Liver (tissue), 10 donors: ENCODE results near the gene NLRP6. TPM values are rescaled to one million over a fixed set of nuclear protein-coding genes. Genes with fewer than 3 reads are reported as not detected.

Experiments
- DNase-seq: peaks from one replicate; pipeline ENCODE4 v3.0.0-alpha.2; 2017; ENCODE audit warnings: low spot score
- H3K27ac ChIP-seq, 2 donors: one replicate each; pipeline ENCODE4 v1.7.0; 2013; ENCODE audit warnings: inconsistent platforms in 2 of 2, low read length in 2 of 2, control low read depth in 1 of 2, low read depth in 1 of 2, mild to moderate bottlenecking in 1 of 2
- H3K27me3 ChIP-seq, 4 donors: one replicate each; pipeline versions ENCODE4 v1.6.1 to v1.7.0; 2013; ENCODE audit warnings: low read length in 3 of 4, inconsistent platforms in 1 of 4, mild to moderate bottlenecking in 1 of 4, moderate library complexity in 1 of 4; ENCODE audit not compliant: control insufficient read depth in 4 of 4, insufficient read depth in 4 of 4
- H3K36me3 ChIP-seq, 4 donors: one replicate each; pipeline versions ENCODE4 v1.6.1 to v1.7.0; 2013; ENCODE audit warnings: low read length in 3 of 4, mild to moderate bottlenecking in 3 of 4, low read depth in 1 of 4, moderate library complexity in 1 of 4; ENCODE audit not compliant: control insufficient read depth in 4 of 4, insufficient read depth in 3 of 4
- H3K4me1 ChIP-seq, 4 donors: one replicate each; pipeline versions ENCODE4 v1.6.1 to v1.7.0; 2013; ENCODE audit warnings: low read length in 3 of 4, mild to moderate bottlenecking in 3 of 4, moderate library complexity in 1 of 4; ENCODE audit not compliant: control insufficient read depth in 4 of 4, insufficient read depth in 4 of 4
- H3K4me3 ChIP-seq, 3 donors: one replicate each; pipeline versions ENCODE4 v1.6.1 to v1.7.0; 2013; ENCODE audit warnings: low read length in 3 of 3, control low read depth in 1 of 3, low read depth in 1 of 3, mild to moderate bottlenecking in 1 of 3
- H3K9ac ChIP-seq, 2 donors: one replicate each; pipeline ENCODE4 v1.7.0; 2013; ENCODE audit warnings: low read length in 2 of 2, mild to moderate bottlenecking in 2 of 2, moderate library complexity in 2 of 2, control low read depth in 1 of 2, low read depth in 1 of 2
- H3K9me3 ChIP-seq, 4 donors: one replicate each; pipeline versions ENCODE4 v1.6.1 to v1.7.0; 2013; ENCODE audit warnings: low read length in 3 of 4; ENCODE audit not compliant: control insufficient read depth in 4 of 4
- EGR1 ChIP-seq, 2 donors: IDR thresholded peaks; 2 replicates each; pipeline ENCODE4 v1.6.1; 2016 to 2018; ENCODE audit warnings: antibody characterized with exemption in 2 of 2, low read depth in 2 of 2
- FOXA1 ChIP-seq: IDR thresholded peaks from 2 replicates; pipeline ENCODE4 v1.6.1; 2016; ENCODE audit warnings: antibody characterized with exemption
- FOXA2 ChIP-seq: IDR thresholded peaks from 2 replicates; pipeline ENCODE4 v1.6.1; 2016; ENCODE audit warnings: antibody characterized with exemption
- GABPA ChIP-seq, 2 donors: IDR thresholded peaks in 1 of 2; conservative IDR thresholded peaks in 1 of 2; 2 replicates each; pipeline ENCODE4 v1.6.1; 2016; ENCODE audit warnings: antibody characterized with exemption in 2 of 2, mild to moderate bottlenecking in 1 of 2, moderate library complexity in 1 of 2
- HNF4A ChIP-seq, 2 donors: conservative IDR thresholded peaks; 2 replicates each; pipeline ENCODE4 v1.6.1; 2016; ENCODE audit warnings: antibody characterized with exemption in 2 of 2, mild to moderate bottlenecking in 2 of 2
- HNF4G ChIP-seq: IDR thresholded peaks from 2 replicates; pipeline ENCODE4 v1.6.1; 2016; ENCODE audit warnings: antibody characterized with exemption
- JUND ChIP-seq, 2 donors: IDR thresholded peaks; 2 replicates each; pipeline ENCODE4 v1.6.1; 2016; ENCODE audit warnings: antibody characterized with exemption in 2 of 2
- NR2F2 ChIP-seq: IDR thresholded peaks from 2 replicates; pipeline ENCODE4 v1.6.1; 2016; ENCODE audit warnings: antibody characterized with exemption
- RAD21 ChIP-seq, 2 donors: IDR thresholded peaks; 2 replicates each; pipeline ENCODE4 v1.6.1; 2016; ENCODE audit warnings: antibody characterized with exemption in 2 of 2, mild to moderate bottlenecking in 2 of 2
- REST ChIP-seq: IDR thresholded peaks from 2 replicates; pipeline ENCODE4 v1.6.1; 2016; ENCODE audit warnings: antibody characterized with exemption, mild to moderate bottlenecking
- RXRA ChIP-seq, 2 donors: IDR thresholded peaks; 2 replicates each; pipeline ENCODE4 v1.6.1; 2017 to 2018; ENCODE audit warnings: antibody characterized with exemption in 2 of 2, mild to moderate bottlenecking in 1 of 2
- SP1 ChIP-seq: IDR thresholded peaks from 2 replicates; pipeline ENCODE4 v1.6.1; 2018; ENCODE audit warnings: antibody characterized with exemption, mild to moderate bottlenecking
- TAF1 ChIP-seq: conservative IDR thresholded peaks from 2 replicates; pipeline ENCODE4 v1.6.1; 2016; ENCODE audit warnings: antibody characterized with exemption, mild to moderate bottlenecking
- YY1 ChIP-seq: IDR thresholded peaks from 2 replicates; pipeline ENCODE4 v1.6.1; 2016; ENCODE audit warnings: antibody characterized with exemption, mild to moderate bottlenecking
- ZBTB33 ChIP-seq: IDR thresholded peaks from 2 replicates; pipeline ENCODE4 v1.6.1; 2016; ENCODE audit warnings: antibody characterized with exemption
- WGBS: extraction: QIAGEN DNeasy Blood & Tissue Kit; methylation state at CpG from one replicate; pipeline ENCODE4 v1.1.7; 2013; 5-methylcytosine and 5-hydroxymethylcytosine counted together
- polyA plus RNA-seq, 2 donors: library from polyadenylated mRNA; stranded (reverse) in 1 of 2; unstranded in 1 of 2; fragments of 200-250 nt in 1 of 2; fragments of >200 nt in 1 of 2; fragmentation: Nextera tagmentation in 1 of 2; extraction: Ambion mirVana in 1 of 2; gene quantifications; one replicate each; pipeline versions ENCODE4 v1.2.1 to v1.2.3, GENCODE V29; 2013 to 2015
- small RNA-seq: library from RNA; depleted of rRNA; stranded (forward); fragments of <200 nt; gene quantifications from one replicate; pipeline ENCODE3, GENCODE V24; 2014
- total RNA-seq, 2 donors: library from RNA; depleted of rRNA; stranded (reverse); fragments of >200 nt; gene quantifications; one replicate each; pipeline ENCODE4 v1.2.3, GENCODE V29; 2014
- TF ChIP-seq, protein P1 (sequence below): fragments of 150-350 bp; IDR thresholded peaks from 2 replicates; pipeline ENCODE4 v1.5.1; 2017; ENCODE audit warnings: improper control_type of control experiment, low read depth, low read length; ENCODE audit not compliant: missing input control
- TF ChIP-seq, protein P2 (sequence below): IDR thresholded peaks from 2 replicates; pipeline ENCODE4 v1.6.1; 2016; ENCODE audit warnings: antibody characterized with exemption
- TF ChIP-seq, protein P3 (sequence below): IDR thresholded peaks from 2 replicates; pipeline ENCODE4 v1.6.1; 2016; ENCODE audit warnings: antibody characterized with exemption
- donor health status: healthy.
- donor health status: healthy.
- donor health status: healthy.
- donor health status: healthy.
- donor health status: healthy.

Gene NLRP6
- total and polyA plus RNA-seq, 4 donors, result 0.05 to 5.7 (median 0.97) TPM

- no peak for DNase-seq
- Histone ChIP-seq H3K27ac (peak overlapping the region in 1 of 2 donors; percentile 31), H3K36me3 (no peaks in the 10 kb centered on the region), H3K4me3 (no peak overlapping the region), H3K27me3 (no peaks in the 10 kb centered on the region), H3K4me1 (peaks cover 0 to 3% (median 1%) of the 10 kb centered on the region in 4 donors), H3K9ac (no peak overlapping the region), H3K9me3 (no peaks in the 10 kb centered on the region)
- WGBS, result 80% methylated on average over 25 of the region's 25 CpGs
- TF ChIP-seq, protein P1, sequence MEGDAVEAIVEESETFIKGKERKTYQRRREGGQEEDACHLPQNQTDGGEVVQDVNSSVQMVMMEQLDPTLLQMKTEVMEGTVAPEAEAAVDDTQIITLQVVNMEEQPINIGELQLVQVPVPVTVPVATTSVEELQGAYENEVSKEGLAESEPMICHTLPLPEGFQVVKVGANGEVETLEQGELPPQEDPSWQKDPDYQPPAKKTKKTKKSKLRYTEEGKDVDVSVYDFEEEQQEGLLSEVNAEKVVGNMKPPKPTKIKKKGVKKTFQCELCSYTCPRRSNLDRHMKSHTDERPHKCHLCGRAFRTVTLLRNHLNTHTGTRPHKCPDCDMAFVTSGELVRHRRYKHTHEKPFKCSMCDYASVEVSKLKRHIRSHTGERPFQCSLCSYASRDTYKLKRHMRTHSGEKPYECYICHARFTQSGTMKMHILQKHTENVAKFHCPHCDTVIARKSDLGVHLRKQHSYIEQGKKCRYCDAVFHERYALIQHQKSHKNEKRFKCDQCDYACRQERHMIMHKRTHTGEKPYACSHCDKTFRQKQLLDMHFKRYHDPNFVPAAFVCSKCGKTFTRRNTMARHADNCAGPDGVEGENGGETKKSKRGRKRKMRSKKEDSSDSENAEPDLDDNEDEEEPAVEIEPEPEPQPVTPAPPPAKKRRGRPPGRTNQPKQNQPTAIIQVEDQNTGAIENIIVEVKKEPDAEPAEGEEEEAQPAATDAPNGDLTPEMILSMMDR, result no peak
- TF ChIP-seq EGR1 (IDR thresholded peaks at IDR 0.05; ENCODE audit: low read depth in 2 of 2), result no peak
- TF ChIP-seq GABPA (IDR thresholded peaks at IDR 0.05 in 1 of 2, conservative IDR thresholded peaks at IDR 0.05 in 1 of 2), result no peak
- no peak for TF ChIP-seq JUND (IDR thresholded peaks at IDR 0.05)
- no peak for TF ChIP-seq RXRA (IDR thresholded peaks at IDR 0.05)
- TF ChIP-seq TAF1, result no peak
- TF ChIP-seq SP1, result no peak
- TF ChIP-seq RAD21 (IDR thresholded peaks at IDR 0.05), result no peak
- no peak for TF ChIP-seq FOXA2
- no peak for TF ChIP-seq HNF4A (conservative IDR thresholded peaks at IDR 0.05)
- TF ChIP-seq REST, result no peak
- no peak for TF ChIP-seq FOXA1
- TF ChIP-seq, protein P2, sequence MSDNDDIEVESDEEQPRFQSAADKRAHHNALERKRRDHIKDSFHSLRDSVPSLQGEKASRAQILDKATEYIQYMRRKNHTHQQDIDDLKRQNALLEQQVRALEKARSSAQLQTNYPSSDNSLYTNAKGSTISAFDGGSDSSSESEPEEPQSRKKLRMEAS, result no peak
- TF ChIP-seq NR2F2, result no peak
- TF ChIP-seq ZBTB33, result no peak
- TF ChIP-seq, protein P3, sequence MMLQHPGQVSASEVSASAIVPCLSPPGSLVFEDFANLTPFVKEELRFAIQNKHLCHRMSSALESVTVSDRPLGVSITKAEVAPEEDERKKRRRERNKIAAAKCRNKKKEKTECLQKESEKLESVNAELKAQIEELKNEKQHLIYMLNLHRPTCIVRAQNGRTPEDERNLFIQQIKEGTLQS, result no peak
- TF ChIP-seq YY1, result no peak
- no peak for TF ChIP-seq HNF4G
Measured at GRCh38 chr11:334264-334994, 56.2 kb downstream of the NLRP6 start.

Small RNAs within 50 kb of the gene (small RNA-seq; reads per million reads assigned to genes)
- not detected for gene AC136475.6

Other genes with a start within 250 kb of the NLRP6 start
- not detected for gene SCGB1C1, start 85.3 kb upstream of the NLRP6 start, total RNA-seq
- not detected for gene SCGB1C1, start 85.3 kb upstream of the NLRP6 start, polyA plus RNA-seq
- 10 to 100 TPM in 1 of 2 donors, 1 to 10 TPM in 1; 7.6 to 23.3 TPM for gene BET1L, start 71.0 kb upstream of the NLRP6 start, total RNA-seq
- 10 to 100 TPM; 23.5 to 32.6 TPM for gene BET1L, start 71.0 kb upstream of the NLRP6 start, polyA plus RNA-seq
- 10 to 100 TPM; 36.7 to 49.6 TPM for gene RIC8A, start 70.7 kb upstream of the NLRP6 start, total RNA-seq
- gene RIC8A, start 70.7 kb upstream of the NLRP6 start, polyA plus RNA-seq, result 10 to 100 TPM; 12.5 to 32.4 TPM
- 10 to 100 TPM in 1 of 2 donors, 1 to 10 TPM in 1; 9.9 to 13.7 TPM for gene SIRT3, start 42.1 kb upstream of the NLRP6 start, total RNA-seq
- gene SIRT3, start 42.1 kb upstream of the NLRP6 start, polyA plus RNA-seq, result 10 to 100 TPM; 15.4 to 17.1 TPM
- 10 to 100 TPM; 50.8 to 56.7 TPM for gene PSMD13, start 41.4 kb upstream of the NLRP6 start, total RNA-seq
- 10 to 100 TPM; 48.8 to 54.7 TPM for gene PSMD13, start 41.4 kb upstream of the NLRP6 start, polyA plus RNA-seq
- 10 to 100 TPM in 1 of 2 donors, 1 to 10 TPM in 1; 1.3 to 11.4 TPM for gene PGGHG, start 10.7 kb downstream of the NLRP6 start, total RNA-seq
- gene PGGHG, start 10.7 kb downstream of the NLRP6 start, polyA plus RNA-seq, result 1 to 10 TPM; 5.4 to 9.6 TPM
- not detected for gene IFITM5, start 21.1 kb downstream of the NLRP6 start, total RNA-seq
- not detected for gene IFITM5, start 21.1 kb downstream of the NLRP6 start, polyA plus RNA-seq
- 10 to 100 TPM in 1 of 2 donors, 1 to 10 TPM in 1; 8.5 to 49.0 TPM for gene IFITM2, start 29.4 kb downstream of the NLRP6 start, total RNA-seq
- gene IFITM2, start 29.4 kb downstream of the NLRP6 start, polyA plus RNA-seq, result 1,000 to 10,000 TPM in 1 of 2 donors, 100 to 1,000 TPM in 1; 759 to 1,441 TPM
- gene IFITM1, start 35.6 kb downstream of the NLRP6 start, total RNA-seq, result 10 to 100 TPM; 12.6 to 37.4 TPM
- 100 to 1,000 TPM in 1 of 2 donors, 10 to 100 TPM in 1; 96.0 to 113 TPM for gene IFITM1, start 35.6 kb downstream of the NLRP6 start, polyA plus RNA-seq
- 100 to 1,000 TPM in 1 of 2 donors, 10 to 100 TPM in 1; 48.6 to 105 TPM for gene IFITM3, start 42.5 kb downstream of the NLRP6 start, total RNA-seq
- 1,000 to 10,000 TPM; 2,070 to 2,255 TPM for gene IFITM3, start 42.5 kb downstream of the NLRP6 start, polyA plus RNA-seq
- under 1 TPM; 0.42 TPM for gene B4GALNT4, start 91.1 kb downstream of the NLRP6 start, total RNA-seq
- gene B4GALNT4, start 91.1 kb downstream of the NLRP6 start, polyA plus RNA-seq, result under 1 TPM in 1 of 2 donors, not detected in 1; 0.15 TPM
- under 1 TPM; 0.25 to 0.37 TPM for gene PKP3, start 115.8 kb downstream of the NLRP6 start, total RNA-seq
- under 1 TPM in 1 of 2 donors, not detected in 1; 0.08 TPM for gene PKP3, start 115.8 kb downstream of the NLRP6 start, polyA plus RNA-seq
- gene SIGIRR, start 136.6 kb downstream of the NLRP6 start, total RNA-seq, result 10 to 100 TPM; 12.4 to 46.7 TPM
- 10 to 100 TPM; 70.6 to 87.7 TPM for gene SIGIRR, start 136.6 kb downstream of the NLRP6 start, polyA plus RNA-seq
- under 1 TPM; 0.37 to 0.75 TPM for gene ANO9, start 163.6 kb downstream of the NLRP6 start, total RNA-seq
- under 1 TPM; 0.20 to 0.42 TPM for gene ANO9, start 163.6 kb downstream of the NLRP6 start, polyA plus RNA-seq
- gene PTDSS2, start 171.9 kb downstream of the NLRP6 start, total RNA-seq, result 10 to 100 TPM; 12.0 to 15.6 TPM
- 1 to 10 TPM; 5.1 to 8.4 TPM for gene PTDSS2, start 171.9 kb downstream of the NLRP6 start, polyA plus RNA-seq
- 10 to 100 TPM; 68.5 to 77.8 TPM for gene RNH1, start 228.8 kb downstream of the NLRP6 start, total RNA-seq
- gene RNH1, start 228.8 kb downstream of the NLRP6 start, polyA plus RNA-seq, result 10 to 100 TPM; 75.7 to 99.1 TPM